HCT116 (cell line): ENCODE results near the gene TSEN34. TPM values are rescaled to one million over a fixed set of nuclear protein-coding genes. Genes with fewer than 3 reads are reported as not detected.

Experiments
- ATAC-seq: fragments of 200-7000 bp; cut with Tn5 transposase; 2 replicates; pipeline ENCODE4 v1.9.1; 2020; ENCODE audit warnings: mild to moderate bottlenecking, moderate library complexity
- BruUV-seq: library from RNA; stranded (reverse); fragments of 400-500 nt; replicated peaks from 2 replicates; lab custom pipeline; 2021; lab: Mats Ljungman, UMichigan
- CTCF ChIA-PET: fragments of 300-600 bp; sonication (Branson Sonifier 250); formaldehyde crosslinking; loops from one replicate; lab custom pipeline; 2021; ENCODE audit warnings: antibody characterized with exemption; lab: Charles Lee
- POLR2A ChIA-PET: fragments of 300-600, 350-600 bp; sonication (Branson Sonifier 250); formaldehyde crosslinking; loops from one replicate; lab custom pipeline; 2021; ENCODE audit warnings: antibody characterized with exemption; lab: Charles Lee
- RAD21 ChIA-PET, 2 experiments: fragments of 300-600 bp; sonication (Branson Sonifier 250); formaldehyde crosslinking; loops; one replicate each; lab custom pipeline; 2023; ENCODE audit warnings: low total read pairs in 2 of 2; ENCODE audit not compliant: uncharacterized antibody in 2 of 2, unreplicated experiment in 2 of 2, low non-redundant PET in 1 of 2; lab: Charles Lee
- DNase-seq: peaks from one replicate; pipeline ENCODE4 v3.0.0-alpha.2; 2010; ENCODE audit warnings: low read depth, low spot score
- H2AFZ ChIP-seq: fragments of 200-600 bp; shearing (Covaris generic), sonication (generic); 2 replicates; pipeline ENCODE4 v1.6.1; 2017; ENCODE audit warnings: low read depth, mixed run types, mixed read lengths, antibody characterized with exemption, low read length; ENCODE audit not compliant: poor library complexity, severe bottlenecking
- H3K27ac ChIP-seq: 2 replicates; pipeline ENCODE4 v1.5.1; 2012; ENCODE audit warnings: low read depth, low read length
- H3K27me3 ChIP-seq: fragments of 200-600 bp; sonication (generic); 2 replicates; pipeline ENCODE4 v1.6.1; 2016; ENCODE audit warnings: mixed run types, low read length, mixed read lengths; ENCODE audit not compliant: insufficient read depth
- H3K36me3 ChIP-seq, 2 experiments: fragments of 200-500 bp in 1 of 2; fragments of 200-600 bp in 1 of 2; sonication (Bioruptor generic) in 1 of 2; sonication (generic) in 1 of 2; 2 replicates each; pipeline versions ENCODE4 v1.5.1 to v1.6.1; 2014 to 2016; ENCODE audit warnings: low read length in 2 of 2, inconsistent platforms in 1 of 2, mixed read lengths in 1 of 2, mixed run types in 1 of 2; ENCODE audit not compliant: insufficient read depth in 2 of 2, control insufficient read depth in 1 of 2
- H3K4me1 ChIP-seq, 2 experiments: fragments of 200-600 bp in 1 of 2; sonication (generic) in 1 of 2; 2 replicates each; pipeline versions ENCODE4 v1.5.1 to v1.6.1; 2012 to 2017; ENCODE audit warnings: low read length in 2 of 2, inconsistent platforms in 1 of 2, mild to moderate bottlenecking in 1 of 2, mixed read lengths in 1 of 2, mixed run types in 1 of 2, moderate library complexity in 1 of 2; ENCODE audit not compliant: insufficient read depth in 2 of 2, control insufficient read depth in 1 of 2
- H3K4me2 ChIP-seq: fragments of 200-600 bp; sonication (generic); 2 replicates; pipeline ENCODE4 v1.6.1; 2017; ENCODE audit warnings: mixed run types, low read length, mixed read lengths
- H3K4me3 ChIP-seq, 2 experiments: fragments of 200-600 bp in 1 of 2; sonication (generic) in 1 of 2; replicated peaks in 1 of 2; 2 replicates each; pipeline ENCODE4 v1.5.1; 2011 to 2016; ENCODE audit warnings: low read length in 2 of 2, control low read depth in 1 of 2, low read depth in 1 of 2, mild to moderate bottlenecking in 1 of 2, mixed read lengths in 1 of 2, mixed run types in 1 of 2
- H3K79me2 ChIP-seq: fragments of 200-600 bp; sonication (generic); 2 replicates; pipeline ENCODE4 v1.6.1; 2017; ENCODE audit warnings: mild to moderate bottlenecking, mixed run types, low read length, moderate library complexity, mixed read lengths; ENCODE audit not compliant: insufficient read depth
- H3K9ac ChIP-seq: fragments of 200-600 bp; sonication (generic); 2 replicates; pipeline ENCODE4 v1.6.1; 2016; ENCODE audit warnings: low read length, mixed read lengths
- H3K9me2 ChIP-seq: fragments of 200-600 bp; sonication (generic), shearing (Covaris generic); 2 replicates; pipeline ENCODE4 v1.6.1; 2017; ENCODE audit warnings: mixed run types, mild to moderate bottlenecking, moderate library complexity; ENCODE audit not compliant: insufficient read depth
- H3K9me3 ChIP-seq, 2 experiments: fragments of 200-500 bp in 1 of 2; fragments of 200-600 bp in 1 of 2; sonication (Bioruptor generic) in 1 of 2; sonication (generic) in 1 of 2; 2 replicates each; pipeline ENCODE4 v1.6.1; 2014 to 2017; ENCODE audit warnings: low read length in 2 of 2, mixed read lengths in 2 of 2, inconsistent platforms in 1 of 2, low read depth in 1 of 2, mild to moderate bottlenecking in 1 of 2, mixed run types in 1 of 2, moderate library complexity in 1 of 2; ENCODE audit not compliant: control insufficient read depth in 1 of 2, insufficient read depth in 1 of 2
- H4K20me1 ChIP-seq: fragments of 200-600 bp; sonication (generic), shearing (Covaris generic); 2 replicates; pipeline ENCODE4 v1.6.1; 2017; ENCODE audit warnings: mixed run types, mild to moderate bottlenecking, moderate library complexity; ENCODE audit not compliant: insufficient read depth
- CBX3 ChIP-seq: IDR thresholded peaks from 2 replicates; pipeline ENCODE4 v1.6.1; 2012; ENCODE audit warnings: low read depth
- CEBPB ChIP-seq: IDR thresholded peaks from 2 replicates; pipeline ENCODE4 v1.6.1; 2012; ENCODE audit warnings: low read depth
- EGR1 ChIP-seq: IDR thresholded peaks from 2 replicates; pipeline ENCODE4 v1.6.1; 2012; ENCODE audit warnings: low read depth
- EZH2 ChIP-seq: fragments of 200-600 bp; sonication (generic); IDR thresholded peaks from 2 replicates; pipeline ENCODE4 v1.6.1; 2017; ENCODE audit warnings: antibody characterized with exemption, mixed run types
- EZH2phosphoT487 ChIP-seq: fragments of 200-600 bp; IDR thresholded peaks from 2 replicates; pipeline ENCODE4 v1.6.1; 2018; ENCODE audit warnings: antibody characterized with exemption, borderline replicate concordance
- FOSL1 ChIP-seq: IDR thresholded peaks from 2 replicates; pipeline ENCODE4 v1.6.1; 2012; ENCODE audit warnings: low read depth
- POLR2AphosphoS5 ChIP-seq: IDR thresholded peaks from 2 replicates; pipeline ENCODE4 v1.6.1; 2011; ENCODE audit warnings: mild to moderate bottlenecking, low read depth, low read length, moderate library complexity
- RAD21 ChIP-seq: IDR thresholded peaks from 2 replicates; pipeline ENCODE4 v1.6.1; 2012; ENCODE audit warnings: low read depth, mild to moderate bottlenecking
- SIN3A ChIP-seq: IDR thresholded peaks from 2 replicates; pipeline ENCODE4 v1.6.1; 2012; ENCODE audit warnings: low read depth
- SRF ChIP-seq: IDR thresholded peaks from 2 replicates; pipeline ENCODE4 v1.6.1; 2012; ENCODE audit warnings: low read depth
- TCF7L2 ChIP-seq: IDR thresholded peaks from 2 replicates; pipeline ENCODE4 v1.7.0; 2011; ENCODE audit warnings: borderline replicate concordance, inconsistent platforms; ENCODE audit not compliant: insufficient read depth, insufficient read length; ENCODE audit errors: extremely low read depth
- YY1 ChIP-seq: IDR thresholded peaks from 2 replicates; pipeline ENCODE4 v1.6.1; 2011; ENCODE audit warnings: low read length, low read depth, moderate library complexity, mild to moderate bottlenecking; ENCODE audit not compliant: insufficient replicate concordance; ENCODE audit errors: extremely low read depth
- ZFX ChIP-seq: fragments of 450-650 bp; IDR thresholded peaks from 2 replicates; pipeline ENCODE4 v1.6.1; 2017
- ZNF274 ChIP-seq: fragments of 200-500 bp; sonication (Bioruptor generic); IDR thresholded peaks from 2 replicates; pipeline ENCODE4 v1.6.1; 2014; ENCODE audit warnings: mild to moderate bottlenecking, low read depth, low read length, inconsistent platforms
- intact Hi-C: fragments of 100-400 bp; cut with micrococcal nuclease; formaldehyde crosslinking; loops from 2 replicates; pipeline ENCODE4 v1.10.0; 2022
- total RNA-seq: library from RNA; stranded (reverse); gene quantifications from one replicate; pipeline ENCODE4 v1.2.1, GENCODE V29; 2021; ENCODE audit not compliant: unreplicated experiment
- TF ChIP-seq, protein P1 (sequence below), 3 experiments: fragments of 200-600 bp in 1 of 3; sonication (generic) in 1 of 3; IDR thresholded peaks in 2 of 3; conservative IDR thresholded peaks in 1 of 3; 2 replicates each; pipeline ENCODE4 v1.5.1; 2012 to 2017; ENCODE audit warnings: low read depth in 2 of 3, low read length in 2 of 3, antibody characterized with exemption in 1 of 3, borderline replicate concordance in 1 of 3, control low read depth in 1 of 3, mild to moderate bottlenecking in 1 of 3, mixed read lengths in 1 of 3, mixed run types in 1 of 3, moderate library complexity in 1 of 3; ENCODE audit not compliant: insufficient read depth in 1 of 3
- TF ChIP-seq, protein P2 (sequence below): IDR thresholded peaks from 2 replicates; pipeline ENCODE4 v1.6.1; 2012
- TF ChIP-seq, protein P3 (sequence below): IDR thresholded peaks from 2 replicates; pipeline ENCODE4 v1.6.1; 2012
- TF ChIP-seq, protein P4 (sequence below): IDR thresholded peaks from 2 replicates; pipeline ENCODE4 v1.6.1; 2012; ENCODE audit warnings: low read depth

Gene TSEN34
- total RNA-seq, 1 experiment from 2014 or later: 99.9 TPM

DNA sequence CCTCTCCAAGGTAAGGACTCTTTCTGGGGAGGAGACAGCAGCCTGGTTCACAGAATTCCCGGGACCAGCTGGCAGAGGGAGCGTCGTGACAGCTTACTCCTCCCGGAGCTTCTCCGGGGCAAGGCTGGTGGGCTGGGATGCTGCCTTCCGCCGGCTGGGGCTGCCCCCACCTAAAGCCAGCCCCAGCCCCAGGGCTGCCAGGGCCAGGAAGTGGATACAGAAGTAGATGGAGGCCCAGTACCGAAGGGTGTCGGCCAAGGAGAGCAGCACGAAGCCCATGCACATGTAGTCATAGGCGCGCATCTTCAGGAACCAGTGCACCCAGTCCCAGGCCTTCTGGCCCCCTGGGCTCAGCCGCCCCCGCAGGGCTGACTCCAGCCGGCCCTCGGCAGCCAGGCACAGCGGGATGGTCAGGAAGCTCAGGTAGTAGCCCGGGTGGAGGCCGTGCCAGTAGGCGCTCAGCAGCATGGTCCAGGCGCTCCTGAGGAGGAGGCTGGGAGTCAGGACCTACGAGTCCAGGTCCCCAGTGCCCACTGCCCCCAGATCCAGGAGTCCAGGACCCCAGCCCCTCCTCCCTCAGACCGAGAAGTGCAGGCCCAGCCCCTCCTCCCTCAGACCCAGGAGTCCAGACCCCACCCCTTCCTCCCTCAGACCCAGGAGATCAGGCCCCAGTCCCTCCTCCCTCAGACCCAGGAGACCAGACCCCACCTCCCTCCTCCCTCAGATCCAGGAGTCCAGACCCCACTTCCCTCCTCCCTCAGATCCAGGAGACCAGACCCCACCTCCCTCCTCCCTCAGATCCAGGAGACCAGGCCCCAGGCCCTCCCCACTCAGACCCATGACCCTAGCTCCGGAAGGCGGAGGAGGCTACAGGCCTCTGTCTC is 16.9 kb upstream of the TSEN34 start:
- RAD21 ChIA-PET: no interaction called here
- CTCF ChIA-PET: interaction anchor here (1.2 to 2.6 kb wide), 4 partner anchors 10 to 37 kb away, joined by 3 to 22 read pairs (median 5); partner anchors contain the start of genes CNOT3, LENG1 and MBOAT7
- no peak overlapping the region for H3K9ac ChIP-seq
- 0 out of 2 replicates have a peak, but pooled peaks cover 3% of the 10 kb centered on the region for H3K79me2 ChIP-seq
- intact Hi-C loops: loop anchor here (2.0 kb wide), 1 partner anchor 57 kb away; no protein-coding TSS in a partner anchor
- no peak for TF ChIP-seq SIN3A
- TF ChIP-seq CEBPB: no peak
- TF ChIP-seq TCF7L2: no peak
- no peak for TF ChIP-seq EZH2phosphoT487
- TF ChIP-seq CBX3: no peak
- TF ChIP-seq, protein P1, sequence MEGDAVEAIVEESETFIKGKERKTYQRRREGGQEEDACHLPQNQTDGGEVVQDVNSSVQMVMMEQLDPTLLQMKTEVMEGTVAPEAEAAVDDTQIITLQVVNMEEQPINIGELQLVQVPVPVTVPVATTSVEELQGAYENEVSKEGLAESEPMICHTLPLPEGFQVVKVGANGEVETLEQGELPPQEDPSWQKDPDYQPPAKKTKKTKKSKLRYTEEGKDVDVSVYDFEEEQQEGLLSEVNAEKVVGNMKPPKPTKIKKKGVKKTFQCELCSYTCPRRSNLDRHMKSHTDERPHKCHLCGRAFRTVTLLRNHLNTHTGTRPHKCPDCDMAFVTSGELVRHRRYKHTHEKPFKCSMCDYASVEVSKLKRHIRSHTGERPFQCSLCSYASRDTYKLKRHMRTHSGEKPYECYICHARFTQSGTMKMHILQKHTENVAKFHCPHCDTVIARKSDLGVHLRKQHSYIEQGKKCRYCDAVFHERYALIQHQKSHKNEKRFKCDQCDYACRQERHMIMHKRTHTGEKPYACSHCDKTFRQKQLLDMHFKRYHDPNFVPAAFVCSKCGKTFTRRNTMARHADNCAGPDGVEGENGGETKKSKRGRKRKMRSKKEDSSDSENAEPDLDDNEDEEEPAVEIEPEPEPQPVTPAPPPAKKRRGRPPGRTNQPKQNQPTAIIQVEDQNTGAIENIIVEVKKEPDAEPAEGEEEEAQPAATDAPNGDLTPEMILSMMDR (IDR thresholded peaks at IDR 0.05 in 2 of 3, conservative IDR thresholded peaks at IDR 0.05 in 1 of 3; ENCODE audit: borderline replicate concordance in 1 of 3, insufficient read depth in 1 of 3, low read depth in 2 of 3, low read length in 2 of 3): no peak
- no peak for TF ChIP-seq YY1
- no peak for TF ChIP-seq ZFX
- no peak for TF ChIP-seq POLR2AphosphoS5
- no peak for TF ChIP-seq EGR1
- no peak for TF ChIP-seq ZNF274
- no peak for TF ChIP-seq FOSL1
- TF ChIP-seq, protein P2, sequence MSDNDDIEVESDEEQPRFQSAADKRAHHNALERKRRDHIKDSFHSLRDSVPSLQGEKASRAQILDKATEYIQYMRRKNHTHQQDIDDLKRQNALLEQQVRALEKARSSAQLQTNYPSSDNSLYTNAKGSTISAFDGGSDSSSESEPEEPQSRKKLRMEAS: no peak
- TF ChIP-seq, protein P3, sequence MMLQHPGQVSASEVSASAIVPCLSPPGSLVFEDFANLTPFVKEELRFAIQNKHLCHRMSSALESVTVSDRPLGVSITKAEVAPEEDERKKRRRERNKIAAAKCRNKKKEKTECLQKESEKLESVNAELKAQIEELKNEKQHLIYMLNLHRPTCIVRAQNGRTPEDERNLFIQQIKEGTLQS: no peak
- no peak for TF ChIP-seq EZH2
- no peak for TF ChIP-seq SRF
- TF ChIP-seq, protein P4, sequence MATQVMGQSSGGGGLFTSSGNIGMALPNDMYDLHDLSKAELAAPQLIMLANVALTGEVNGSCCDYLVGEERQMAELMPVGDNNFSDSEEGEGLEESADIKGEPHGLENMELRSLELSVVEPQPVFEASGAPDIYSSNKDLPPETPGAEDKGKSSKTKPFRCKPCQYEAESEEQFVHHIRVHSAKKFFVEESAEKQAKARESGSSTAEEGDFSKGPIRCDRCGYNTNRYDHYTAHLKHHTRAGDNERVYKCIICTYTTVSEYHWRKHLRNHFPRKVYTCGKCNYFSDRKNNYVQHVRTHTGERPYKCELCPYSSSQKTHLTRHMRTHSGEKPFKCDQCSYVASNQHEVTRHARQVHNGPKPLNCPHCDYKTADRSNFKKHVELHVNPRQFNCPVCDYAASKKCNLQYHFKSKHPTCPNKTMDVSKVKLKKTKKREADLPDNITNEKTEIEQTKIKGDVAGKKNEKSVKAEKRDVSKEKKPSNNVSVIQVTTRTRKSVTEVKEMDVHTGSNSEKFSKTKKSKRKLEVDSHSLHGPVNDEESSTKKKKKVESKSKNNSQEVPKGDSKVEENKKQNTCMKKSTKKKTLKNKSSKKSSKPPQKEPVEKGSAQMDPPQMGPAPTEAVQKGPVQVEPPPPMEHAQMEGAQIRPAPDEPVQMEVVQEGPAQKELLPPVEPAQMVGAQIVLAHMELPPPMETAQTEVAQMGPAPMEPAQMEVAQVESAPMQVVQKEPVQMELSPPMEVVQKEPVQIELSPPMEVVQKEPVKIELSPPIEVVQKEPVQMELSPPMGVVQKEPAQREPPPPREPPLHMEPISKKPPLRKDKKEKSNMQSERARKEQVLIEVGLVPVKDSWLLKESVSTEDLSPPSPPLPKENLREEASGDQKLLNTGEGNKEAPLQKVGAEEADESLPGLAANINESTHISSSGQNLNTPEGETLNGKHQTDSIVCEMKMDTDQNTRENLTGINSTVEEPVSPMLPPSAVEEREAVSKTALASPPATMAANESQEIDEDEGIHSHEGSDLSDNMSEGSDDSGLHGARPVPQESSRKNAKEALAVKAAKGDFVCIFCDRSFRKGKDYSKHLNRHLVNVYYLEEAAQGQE: no peak
- TF ChIP-seq RAD21: no peak
- TF ChIP-seq, all 23 proteins: peak for 0
- no TSS peak for BruUV-seq
- H3K4me1 ChIP-seq: peaks cover 8 to 19% of the 10 kb centered on the region in 2 experiments; a peak in 2 of 4 replicates
- H3K9me3 ChIP-seq: no peaks in the 10 kb centered on the region
- peak overlapping the region; percentile 86 for H3K27ac ChIP-seq
- no peak overlapping the region for H3K4me3 ChIP-seq
- no peak for ATAC-seq
- H3K27me3 ChIP-seq: no peaks in the 10 kb centered on the region
- POLR2A ChIA-PET: interaction anchor here (0.9 to 2.0 kb wide), 4 partner anchors 12 to 37 kb away, joined by 3 to 29 read pairs (median 11); partner anchors contain the start of genes CNOT3, MBOAT7 and RPS9
- peaks cover 10 to 13% of the 10 kb centered on the region in 2 experiments; a peak in 3 of 4 replicates for H3K36me3 ChIP-seq
- DNase-seq: no peak
- H3K9me2 ChIP-seq: no peaks in the 10 kb centered on the region
- H2AFZ ChIP-seq: no peak overlapping the region
- H3K4me2 ChIP-seq: no peak overlapping the region
- H4K20me1 ChIP-seq: no peaks in the 10 kb centered on the region
